Caco-2 (cell line): ENCODE data around the gene TLNRD1. TPM values are rescaled to one million over a fixed set of nuclear protein-coding genes. Genes with fewer than 3 reads are reported as not detected.

Source experiments
- BruUV-seq: library from RNA; stranded (reverse); fragments of 400-500 nt; replicated peaks from 2 replicates; lab custom pipeline; 2021; lab: Mats Ljungman, UMichigan
- CTCF ChIA-PET: fragments of 300-600 bp; sonication (Branson Sonifier 250); formaldehyde crosslinking; loops from one replicate; lab custom pipeline; 2022; ENCODE audit warnings: antibody characterized with exemption; lab: Charles Lee
- POLR2A ChIA-PET: fragments of 300-600 bp; sonication (Branson Sonifier 250); formaldehyde crosslinking; loops from one replicate; lab custom pipeline; 2022; ENCODE audit warnings: antibody characterized with exemption; lab: Charles Lee
- DNase-seq, 2 experiments: peaks; one replicate each; pipeline versions ENCODE4 v3.0.0 to v3.0.0-alpha.2; 2020 to 2022
- H3K27me3 ChIP-seq: replicated peaks from 2 replicates; pipeline ENCODE4 v1.6.0; 2011; ENCODE audit warnings: low read length; ENCODE audit not compliant: control insufficient read depth, insufficient read depth
- H3K36me3 ChIP-seq: 2 replicates; pipeline ENCODE4 v1.5.1; 2011; ENCODE audit warnings: low read length; ENCODE audit not compliant: control insufficient read depth, insufficient read depth
- H3K4me1 ChIP-seq: fragments of 250-450 bp; sonication (Bioruptor Pico); 2 replicates; pipeline ENCODE4 v1.5.1; 2020; ENCODE audit warnings: mild to moderate bottlenecking
- H3K4me3 ChIP-seq: 2 replicates; pipeline ENCODE4 v1.5.1; 2011; ENCODE audit warnings: low read depth, mild to moderate bottlenecking, control low read depth, low read length
- H3K9me3 ChIP-seq: fragments of 250-450 bp; sonication (Bioruptor Pico); 2 replicates; pipeline ENCODE4 v1.5.1; 2020; ENCODE audit warnings: mild to moderate bottlenecking, moderate library complexity
- H3K27ac Mint-ChIP-seq: one replicate; pipeline ENCODE4 v1.8.0; 2022; ENCODE audit warnings: mixed read lengths; ENCODE audit not compliant: unreplicated experiment
- H3K27me3 Mint-ChIP-seq: one replicate; pipeline ENCODE4 v1.8.0; 2022; ENCODE audit warnings: mixed read lengths; ENCODE audit not compliant: insufficient read depth, unreplicated experiment
- H3K36me3 Mint-ChIP-seq: one replicate; pipeline ENCODE4 v1.8.0; 2022; ENCODE audit warnings: mild to moderate bottlenecking, mixed read lengths; ENCODE audit not compliant: insufficient read depth, unreplicated experiment
- H3K4me1 Mint-ChIP-seq: one replicate; pipeline ENCODE4 v1.8.0; 2022; ENCODE audit warnings: low read depth, mixed read lengths; ENCODE audit not compliant: unreplicated experiment
- H3K4me3 Mint-ChIP-seq: one replicate; pipeline ENCODE4 v1.8.0; 2022; ENCODE audit warnings: mild to moderate bottlenecking, moderate library complexity, mixed read lengths; ENCODE audit not compliant: unreplicated experiment
- H3K9me3 Mint-ChIP-seq: one replicate; pipeline ENCODE4 v1.8.0; 2022; ENCODE audit warnings: mixed read lengths; ENCODE audit not compliant: unreplicated experiment
- CTCF ChIP-seq, 2 experiments: fragments of 200-600 bp in 1 of 2; IDR thresholded peaks; 1 replicate in 1 of 2; 2 replicates in 1 of 2; pipeline versions ENCODE4 v1.5.1 to v1.8.0; 2011 to 2022; ENCODE audit warnings: antibody characterized with exemption in 1 of 2, control low read depth in 1 of 2, inconsistent platforms in 1 of 2, low read depth in 1 of 2, low read length in 1 of 2, mild to moderate bottlenecking in 1 of 2, moderate library complexity in 1 of 2; ENCODE audit not compliant: insufficient read depth in 1 of 2, severe bottlenecking in 1 of 2, unreplicated experiment in 1 of 2
- intact Hi-C: fragments of 100-400 bp; cut with micrococcal nuclease; formaldehyde crosslinking; loops from one replicate; pipeline ENCODE4 v1.10.0; 2022; ENCODE audit not compliant: unreplicated experiment
- total RNA-seq: library from RNA; stranded (reverse); gene quantifications from 2 replicates; pipeline ENCODE4 v1.2.3, GENCODE V29; 2022

The TLNRD1 gene
- total RNA-seq, 1 experiment from 2014 or later, result 13.7 TPM

- DNase-seq, result no peak
- Mint-ChIP-seq H3K4me1 (no peaks in the 10 kb centered on the region), H3K36me3 (peaks cover 6% of the 10 kb centered on the region), H3K9me3 (no peaks in the 10 kb centered on the region), H3K4me3 (no peak overlapping the region), H3K27ac (no peak overlapping the region), H3K27me3 (no peaks in the 10 kb centered on the region)
- intact Hi-C loops, result no loop called here
- no TSS peak for BruUV-seq
- H3K4me1 ChIP-seq, result no peaks in the 10 kb centered on the region
- H3K27me3 ChIP-seq, result no peaks in the 10 kb centered on the region
- POLR2A ChIA-PET, result no interaction called here
- TF ChIP-seq CTCF (IDR thresholded peaks at IDR 0.05; ENCODE audit: insufficient read depth in 1 of 2, low read depth in 1 of 2, low read length in 1 of 2, severe bottlenecking in 1 of 2, unreplicated experiment in 1 of 2), result no peak
- H3K4me3 ChIP-seq, result no peak overlapping the region
- CTCF ChIA-PET, result no interaction called here
- no peaks in the 10 kb centered on the region for H3K9me3 ChIP-seq
- no peaks in the 10 kb centered on the region for H3K36me3 ChIP-seq
These were observed 13.8 kb downstream of the TLNRD1 start for GRCh38 chr15:81014446-81015093.

GRCh38 chr15:81015621-81016488, 15.1 kb downstream of the TLNRD1 start:
- no TSS peak for BruUV-seq
- Mint-ChIP-seq H3K4me3 (no peak overlapping the region), H3K4me1 (no peaks in the 10 kb centered on the region), H3K36me3 (peaks cover 1% of the 10 kb centered on the region), H3K27me3 (no peaks in the 10 kb centered on the region), H3K9me3 (no peaks in the 10 kb centered on the region), H3K27ac (no peak overlapping the region)
- POLR2A ChIA-PET, result no interaction called here
- intact Hi-C loops, result no loop called here
- CTCF ChIA-PET, result no interaction called here
- no peak for TF ChIP-seq CTCF (IDR thresholded peaks at IDR 0.05; ENCODE audit: insufficient read depth in 1 of 2, low read depth in 1 of 2, low read length in 1 of 2, severe bottlenecking in 1 of 2, unreplicated experiment in 1 of 2)
- H3K27me3 ChIP-seq, result no peaks in the 10 kb centered on the region
- no peak for DNase-seq
- H3K36me3 ChIP-seq, result no peaks in the 10 kb centered on the region
- H3K9me3 ChIP-seq, result no peaks in the 10 kb centered on the region; the same call in 1 of the 2 replicates
- H3K4me3 ChIP-seq, result no peak overlapping the region
- no peaks in the 10 kb centered on the region for H3K4me1 ChIP-seq

GRCh38 chr15:81016489-81017068, 15.9 kb downstream of the TLNRD1 start:
- no peak overlapping the region for H3K27ac Mint-ChIP-seq
- CTCF ChIA-PET, result no interaction called here
- POLR2A ChIA-PET, result no interaction called here
- no peaks in the 10 kb centered on the region for H3K9me3 Mint-ChIP-seq
- H3K4me1 Mint-ChIP-seq, result no peaks in the 10 kb centered on the region
- DNase-seq, result no peak
- no peak overlapping the region for H3K4me3 Mint-ChIP-seq
- H3K27me3 Mint-ChIP-seq, result no peaks in the 10 kb centered on the region
- no peak for TF ChIP-seq CTCF (IDR thresholded peaks at IDR 0.05; ENCODE audit: insufficient read depth in 1 of 2, low read depth in 1 of 2, low read length in 1 of 2, severe bottlenecking in 1 of 2, unreplicated experiment in 1 of 2)
- no peaks in the 10 kb centered on the region for H3K36me3 Mint-ChIP-seq
- Histone ChIP-seq H3K9me3 (no peaks in the 10 kb centered on the region; the same call in 1 of the 2 replicates), H3K4me1 (no peaks in the 10 kb centered on the region), H3K4me3 (no peak overlapping the region), H3K27me3 (no peaks in the 10 kb centered on the region), H3K36me3 (no peaks in the 10 kb centered on the region)
- BruUV-seq, result no TSS peak
- intact Hi-C loops, result no loop called here
